ENCODE measurements around the gene PCBD1. TPM values are rescaled to one million over a fixed set of nuclear protein-coding genes. Genes with fewer than 3 reads are reported as not detected.

Gene PCBD1
- total RNA-seq, 1 experiment from 2014 or later, result 52.4 TPM

DNA sequence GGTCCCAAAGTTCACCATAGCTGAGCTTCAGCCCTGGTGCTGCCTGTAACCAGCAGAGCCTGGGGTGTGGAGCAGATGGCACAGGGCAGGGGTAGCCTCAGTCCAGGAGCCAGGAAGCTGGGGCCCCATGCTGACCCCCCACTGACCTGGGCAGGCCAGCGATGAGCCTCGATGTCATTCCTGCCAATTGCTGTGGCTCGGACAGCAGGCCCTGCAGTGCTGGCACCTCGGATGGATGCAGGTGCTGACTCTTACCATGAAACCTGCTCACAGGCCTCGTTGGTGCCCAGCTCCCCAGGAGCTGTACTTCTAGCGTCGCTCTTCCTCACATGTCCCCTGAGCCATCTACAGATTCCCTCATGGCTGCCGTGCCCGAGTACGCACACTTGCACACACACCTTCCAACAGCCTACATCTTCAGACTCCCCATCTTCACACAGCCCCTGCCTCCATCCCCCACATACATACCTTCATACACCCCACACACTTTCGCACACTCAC, 46.8 kb upstream of the PCBD1 start:
- Mint-ChIP-seq H3K36me3 (ENCODE audit: insufficient read depth, unreplicated experiment) (peaks cover 5% of the 10 kb centered on the region), H3K27me3 (ENCODE audit: insufficient read depth, unreplicated experiment) (peaks cover 53% of the 10 kb centered on the region), H3K27ac (ENCODE audit: low read depth, unreplicated experiment) (no peak overlapping the region), H3K9me3 (ENCODE audit: unreplicated experiment) (no peaks in the 10 kb centered on the region), H3K4me3 (ENCODE audit: unreplicated experiment) (no peak overlapping the region), H3K4me1 (ENCODE audit: insufficient read depth, unreplicated experiment) (no peaks in the 10 kb centered on the region)
- no TSS peak for BruUV-seq (replicated peaks)
- TF ChIP-seq, protein P1, sequence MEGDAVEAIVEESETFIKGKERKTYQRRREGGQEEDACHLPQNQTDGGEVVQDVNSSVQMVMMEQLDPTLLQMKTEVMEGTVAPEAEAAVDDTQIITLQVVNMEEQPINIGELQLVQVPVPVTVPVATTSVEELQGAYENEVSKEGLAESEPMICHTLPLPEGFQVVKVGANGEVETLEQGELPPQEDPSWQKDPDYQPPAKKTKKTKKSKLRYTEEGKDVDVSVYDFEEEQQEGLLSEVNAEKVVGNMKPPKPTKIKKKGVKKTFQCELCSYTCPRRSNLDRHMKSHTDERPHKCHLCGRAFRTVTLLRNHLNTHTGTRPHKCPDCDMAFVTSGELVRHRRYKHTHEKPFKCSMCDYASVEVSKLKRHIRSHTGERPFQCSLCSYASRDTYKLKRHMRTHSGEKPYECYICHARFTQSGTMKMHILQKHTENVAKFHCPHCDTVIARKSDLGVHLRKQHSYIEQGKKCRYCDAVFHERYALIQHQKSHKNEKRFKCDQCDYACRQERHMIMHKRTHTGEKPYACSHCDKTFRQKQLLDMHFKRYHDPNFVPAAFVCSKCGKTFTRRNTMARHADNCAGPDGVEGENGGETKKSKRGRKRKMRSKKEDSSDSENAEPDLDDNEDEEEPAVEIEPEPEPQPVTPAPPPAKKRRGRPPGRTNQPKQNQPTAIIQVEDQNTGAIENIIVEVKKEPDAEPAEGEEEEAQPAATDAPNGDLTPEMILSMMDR (IDR thresholded peaks at IDR 0.05; ENCODE audit: unreplicated experiment), result no peak
- intact Hi-C loops (cut with micrococcal nuclease), result no loop called here
- POLR2A ChIA-PET, result no interaction called here
- no peak for DNase-seq (ENCODE audit: unreplicated experiment)
- CTCF ChIA-PET, result interaction anchor here (0.7 to 3.1 kb wide), 3 partner anchors 9 to 346 kb away, joined by 3 to 16 read pairs (median 3); no protein-coding TSS in a partner anchor

DNA sequence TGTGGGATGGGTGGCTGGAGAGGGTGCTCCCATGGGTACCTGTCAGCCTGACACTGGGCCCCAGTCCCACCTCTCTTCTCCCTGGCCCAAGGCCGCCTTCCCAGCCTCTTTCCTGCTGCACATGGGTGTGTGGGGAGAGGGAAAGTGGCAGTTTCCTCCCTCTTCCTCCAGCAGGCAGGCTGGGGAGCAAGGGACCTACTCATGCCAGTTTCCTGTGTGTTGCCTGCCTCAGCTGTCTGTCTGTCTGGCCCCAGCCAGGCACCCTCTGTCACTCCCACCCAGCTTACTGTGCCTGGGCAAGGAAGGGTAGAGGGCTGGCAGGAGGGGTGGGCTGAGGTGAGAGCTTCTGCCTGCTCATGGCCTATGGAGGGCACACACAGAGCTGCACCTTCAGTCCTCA, 46.3 kb upstream of the PCBD1 start:
- intact Hi-C loops (cut with micrococcal nuclease), result no loop called here
- Mint-ChIP-seq H3K4me3 (ENCODE audit: unreplicated experiment) (no peak overlapping the region), H3K4me1 (ENCODE audit: insufficient read depth, unreplicated experiment) (no peaks in the 10 kb centered on the region), H3K9me3 (ENCODE audit: unreplicated experiment) (no peaks in the 10 kb centered on the region), H3K27ac (ENCODE audit: low read depth, unreplicated experiment) (no peak overlapping the region), H3K27me3 (ENCODE audit: insufficient read depth, unreplicated experiment) (peaks cover 48% of the 10 kb centered on the region), H3K36me3 (ENCODE audit: insufficient read depth, unreplicated experiment) (peaks cover 5% of the 10 kb centered on the region)
- no peak for DNase-seq (ENCODE audit: unreplicated experiment)
- no TSS peak for BruUV-seq (replicated peaks)
- POLR2A ChIA-PET, result no interaction called here
- TF ChIP-seq, protein P1 (IDR thresholded peaks at IDR 0.05; ENCODE audit: unreplicated experiment), result no peak
- CTCF ChIA-PET, result interaction anchor here (1.1 kb wide), 1 partner anchor 9 kb away, joined by 5 read pairs; no protein-coding TSS in a partner anchor

DNA sequence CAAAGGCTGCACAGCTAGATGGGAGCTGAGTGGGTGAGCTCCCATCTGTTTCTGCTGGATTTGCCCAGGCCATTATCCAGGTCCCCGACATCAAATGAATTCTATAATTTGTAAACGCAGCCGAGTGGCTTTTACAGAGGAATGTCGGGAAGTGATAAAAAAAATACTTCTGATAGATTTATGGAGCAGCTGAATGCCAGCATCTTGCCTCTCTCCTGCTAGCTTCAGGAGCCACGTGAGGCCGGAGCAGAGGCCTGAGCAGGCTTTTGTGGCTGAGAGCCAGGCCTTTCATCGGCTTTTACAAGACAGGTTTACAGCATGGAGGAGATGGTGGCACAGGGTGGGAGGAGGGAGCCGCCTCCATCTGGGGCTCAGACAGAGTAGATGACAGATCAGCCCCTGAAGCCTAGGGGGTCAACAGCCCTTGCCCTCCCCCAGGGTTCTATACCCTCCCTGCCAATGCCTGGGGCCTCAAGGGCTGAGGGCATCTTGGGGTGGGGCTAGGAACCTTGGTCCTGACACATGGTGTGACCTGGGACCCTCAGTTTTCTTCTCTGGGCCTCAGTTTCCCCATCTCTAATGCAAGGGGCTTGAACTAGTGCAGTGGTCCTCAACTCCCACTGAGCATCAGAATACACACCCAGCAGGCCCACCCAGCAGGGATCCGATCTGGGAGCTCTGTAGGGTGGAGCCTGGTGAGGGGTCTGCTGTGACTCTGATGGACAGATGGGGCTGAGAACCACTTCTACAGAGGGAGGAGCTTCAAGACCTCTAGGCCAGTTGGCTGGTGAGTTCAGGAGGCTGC, 44.2 kb upstream of the PCBD1 start:
- POLR2A ChIA-PET, result no interaction called here
- CTCF ChIA-PET, result interaction anchor here (0.6 kb wide), 1 partner anchor 278 kb away, joined by 3 read pairs; no protein-coding TSS in a partner anchor
- no TSS peak for BruUV-seq (replicated peaks)

More for the DNA sequence above, 44.2 kb upstream of the PCBD1 start:
- Mint-ChIP-seq H3K4me3 (ENCODE audit: unreplicated experiment) (no peak overlapping the region), H3K36me3 (ENCODE audit: insufficient read depth, unreplicated experiment) (peaks cover 5% of the 10 kb centered on the region), H3K27ac (ENCODE audit: low read depth, unreplicated experiment) (no peak overlapping the region), H3K4me1 (ENCODE audit: insufficient read depth, unreplicated experiment) (no peaks in the 10 kb centered on the region), H3K27me3 (ENCODE audit: insufficient read depth, unreplicated experiment) (peaks cover 27% of the 10 kb centered on the region), H3K9me3 (ENCODE audit: unreplicated experiment) (no peaks in the 10 kb centered on the region)
- TF ChIP-seq, protein P1 (IDR thresholded peaks at IDR 0.05; ENCODE audit: unreplicated experiment), result no peak
- DNase-seq (ENCODE audit: unreplicated experiment), result no peak
- intact Hi-C loops (cut with micrococcal nuclease), result no loop called here

Measured in MCF 10A (cell line).